GM19035 (cell line): ENCODE measurements around the gene ACAD9.
"Not testable (repeated sequence)": the region's sequence is repeated elsewhere in the genome, so short reads cannot be mapped to it uniquely, and the experiment has no call there.

Experiments
- ATAC-seq: cut with Tn5 transposase; IDR thresholded peaks from one replicate; pipeline ENCODE4 v1.9.1; 2021; ENCODE audit not compliant: unreplicated experiment

Gene ACAD9

GRCh38 chr3:128879125-128879969, at the start of gene ACAD9:
Gene ACAD9 (plus strand): TSS chr3:128879620. CDS start chr3:128879692, 72 bp downstream.
- peak; percentile 91 for ATAC-seq

- ATAC-seq, result not testable (repeated sequence)
Measured at GRCh38 chr3:128829925-128830625, 49.3 kb upstream of the ACAD9 start.

GRCh38 chr3:128830762-128831161, 48.7 kb upstream of the ACAD9 start:
- not testable (repeated sequence) for ATAC-seq

GRCh38 chr3:128832979-128833378, 46.4 kb upstream of the ACAD9 start:
- ATAC-seq, result not testable (repeated sequence)

- ATAC-seq, result no peak
Measured at GRCh38 chr3:128835096-128835495, 44.3 kb upstream of the ACAD9 start.

GRCh38 chr3:128841926-128842920, 37.2 kb upstream of the ACAD9 start:
- no peak for ATAC-seq

- no peak for ATAC-seq
Measured at GRCh38 chr3:128844502-128844901, 34.9 kb upstream of the ACAD9 start.

GRCh38 chr3:128845119-128845777, 34.2 kb upstream of the ACAD9 start:
- no peak for ATAC-seq

- ATAC-seq, result peak; percentile 93
Measured at GRCh38 chr3:128845778-128846485, 33.5 kb upstream of the ACAD9 start.

GRCh38 chr3:128846486-128846891, 32.9 kb upstream of the ACAD9 start:
- no peak for ATAC-seq

- no peak for ATAC-seq
Measured at GRCh38 chr3:128847666-128848370, 31.6 kb upstream of the ACAD9 start.

GRCh38 chr3:128848936-128849335, 30.5 kb upstream of the ACAD9 start:
- ATAC-seq, result no peak

- no peak for ATAC-seq
Measured at GRCh38 chr3:128849911-128850455, 29.4 kb upstream of the ACAD9 start.

- no peak for ATAC-seq
Measured at GRCh38 chr3:128850544-128850943, 28.9 kb upstream of the ACAD9 start.

GRCh38 chr3:128851601-128852000, 27.8 kb upstream of the ACAD9 start:
- no peak for ATAC-seq

- ATAC-seq, result no peak
Measured at GRCh38 chr3:128853826-128854225, 25.6 kb upstream of the ACAD9 start.

- ATAC-seq, result no peak
Measured at GRCh38 chr3:128854475-128854874, 24.9 kb upstream of the ACAD9 start.

GRCh38 chr3:128855569-128855968, 23.9 kb upstream of the ACAD9 start:
- ATAC-seq, result no peak

- ATAC-seq, result no peak
Measured at GRCh38 chr3:128858167-128858566, 21.3 kb upstream of the ACAD9 start.
